Left cardiac atrium (tissue), 4 donors: ENCODE measurements around the gene SUGCT. TPM values are rescaled to one million over a fixed set of nuclear protein-coding genes. Genes with fewer than 3 reads are reported as not detected.

ENCODE experiments used
- ATAC-seq, 2 donors: fragments of 200-7000 bp; cut with Tn5 transposase; one replicate each; pipeline ENCODE4 v1.9.1; 2020; ENCODE audit warnings: mild to moderate bottlenecking in 2 of 2, moderate library complexity in 2 of 2
- DNase-seq: peaks from one replicate; pipeline ENCODE4 v3.0.0-alpha.2; 2020
- intact Hi-C, 2 donors: fragments of 100-400 bp; cut with DNase I; formaldehyde crosslinking; loops; one replicate each; pipeline versions ENCODE4 v1.14.1 to v1.15.1; 2022 to 2023
- total RNA-seq, 2 donors: library from RNA; stranded (reverse); fragmentation: NEBNext Ultra II Directional; extraction: Animal tissue kit (Norgen Biotek cat#: 25700); gene quantifications; one replicate each; pipeline ENCODE4 v1.2.1, GENCODE V29; 2021
- donor health status: DM: no; HTN: yes; CAD: no.
- donor health status: DM: no; HTN: yes; CAD: no; lungs with severe emphysema.
- donor health status: DM: yes; HTN: yes; CAD: no.
- donor health status: Dilated cardiomyopathy.

SUGCT gene
- total RNA-seq, 2 donors from 2014 or later, result 4.1 to 4.4 TPM

GRCh38 chr7:40704172-40704571, 569.4 kb downstream of the SUGCT start:
- DNase-seq (no peak), ATAC-seq (no peak)
- intact Hi-C loops, result no loop called here

- ATAC-seq, result no peak
- no peak for DNase-seq
Observed at GRCh38 chr7:40706829-40707228, 572.0 kb downstream of the SUGCT start.

GRCh38 chr7:40709062-40709964, 574.5 kb downstream of the SUGCT start:
- ATAC-seq (no peak), DNase-seq (no peak)
- intact Hi-C loops, result no loop called here

More at GRCh38 chr7:40706829-40707228, 572.0 kb downstream of the SUGCT start:
- intact Hi-C loops, result no loop called here

- no peak for DNase-seq
- intact Hi-C loops, result no loop called here
Observed at GRCh38 chr7:40711706-40712105, 576.9 kb downstream of the SUGCT start.

GRCh38 chr7:40714363-40715052, 579.7 kb downstream of the SUGCT start:
- ATAC-seq, result no peak
- intact Hi-C loops, result no loop called here
- no peak for DNase-seq

More at GRCh38 chr7:40711706-40712105, 576.9 kb downstream of the SUGCT start:
- ATAC-seq, result no peak

GRCh38 chr7:40715053-40715430, 580.2 kb downstream of the SUGCT start:
- no peak for DNase-seq

GRCh38 chr7:40716052-40716451, 581.2 kb downstream of the SUGCT start:
- ATAC-seq, result no peak
- intact Hi-C loops, result no loop called here
- DNase-seq, result no peak

More at GRCh38 chr7:40715053-40715430, 580.2 kb downstream of the SUGCT start:
- intact Hi-C loops, result no loop called here
- ATAC-seq, result no peak

GRCh38 chr7:40717242-40717641, 582.4 kb downstream of the SUGCT start:
- DNase-seq (peak; percentile 82), ATAC-seq (peak; percentile 95 to 96)
- intact Hi-C loops, result no loop called here

- DNase-seq (no peak), ATAC-seq (no peak)
- intact Hi-C loops, result no loop called here
Observed at GRCh38 chr7:40720416-40720815, 585.6 kb downstream of the SUGCT start.

GRCh38 chr7:40721342-40721949, 586.6 kb downstream of the SUGCT start:
- intact Hi-C loops, result no loop called here
- ATAC-seq, result no peak
- no peak for DNase-seq

GRCh38 chr7:40722242-40722641, 587.4 kb downstream of the SUGCT start:
- ATAC-seq, result no peak
- intact Hi-C loops, result no loop called here
- DNase-seq, result no peak

GRCh38 chr7:40723829-40724228, 589.0 kb downstream of the SUGCT start:
- intact Hi-C loops, result no loop called here
- DNase-seq (no peak), ATAC-seq (no peak)

- no peak for ATAC-seq
- intact Hi-C loops, result no loop called here
- DNase-seq, result no peak
Observed at GRCh38 chr7:40726559-40726958, 591.8 kb downstream of the SUGCT start.

- intact Hi-C loops, result no loop called here
- ATAC-seq, result no peak
- no peak for DNase-seq
Observed at GRCh38 chr7:40733114-40733513, 598.3 kb downstream of the SUGCT start.

- intact Hi-C loops, result no loop called here
- ATAC-seq (no peak), DNase-seq (no peak)
Observed at GRCh38 chr7:40733578-40733977, 598.8 kb downstream of the SUGCT start.

- DNase-seq (no peak), ATAC-seq (no peak)
- intact Hi-C loops, result no loop called here
Observed at GRCh38 chr7:40739257-40739656, 604.5 kb downstream of the SUGCT start.

GRCh38 chr7:40742270-40742669, 607.5 kb downstream of the SUGCT start:
- ATAC-seq (no peak), DNase-seq (no peak)
- intact Hi-C loops, result no loop called here

GRCh38 chr7:40746841-40747556, 612.2 kb downstream of the SUGCT start:
- DNase-seq (no peak), ATAC-seq (no peak)
- intact Hi-C loops, result no loop called here

GRCh38 chr7:40747856-40748255, 613.1 kb downstream of the SUGCT start:
- DNase-seq (no peak), ATAC-seq (no peak)
- intact Hi-C loops, result no loop called here
